ENCODE results near the gene IDH1. TPM values are rescaled to one million over a fixed set of nuclear protein-coding genes. Genes with fewer than 3 reads are reported as not detected.

The IDH1 gene
- total and polyA plus RNA-seq, 11 donors: 16.0 to 115 (median 33.3) TPM

DNA sequence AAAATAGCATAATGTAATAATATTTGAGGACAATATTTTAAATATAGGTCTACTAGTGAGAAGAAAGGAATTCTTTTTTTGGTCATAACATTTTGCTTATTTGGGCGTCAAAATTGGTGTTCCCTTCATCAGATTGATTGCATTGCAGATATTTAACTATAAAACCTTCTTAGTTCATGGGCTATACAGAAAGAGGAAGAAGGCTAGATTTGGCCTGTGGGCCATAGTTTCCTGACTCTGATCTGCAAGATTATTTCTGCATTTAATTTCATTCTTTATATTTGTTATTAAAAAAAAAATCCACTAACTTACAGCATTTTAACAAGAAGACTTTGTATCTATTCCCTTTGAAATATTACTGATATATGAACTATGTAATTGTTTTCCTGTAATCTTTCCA, 43.1 kb upstream of the IDH1 start:
- ATAC-seq (no peak), DNase-seq (no peak)
- peaks cover 0 to 90% (median 77%) of the 10 kb centered on the region in 9 donors for H3K36me3 ChIP-seq
- TF ChIP-seq POLR2A (IDR thresholded peaks at IDR 0.05) (no peak), CTCF (IDR thresholded peaks at IDR 0.05) (no peak)
- H3K27me3 ChIP-seq: no peaks in the 10 kb centered on the region
- H3K9me3 ChIP-seq: no peaks in the 10 kb centered on the region
- H3K4me3 ChIP-seq: no peak overlapping the region
- intact Hi-C loops (cut with DNase I): no loop called here
- no peak overlapping the region for H3K27ac ChIP-seq
- 90 to 96% (median 94%) methylated on average over 1 of the region's 1 CpG for WGBS, 4 donors
- peaks cover 0 to 20% (median 0%) of the 10 kb centered on the region in 12 donors for H3K4me1 ChIP-seq

DNA sequence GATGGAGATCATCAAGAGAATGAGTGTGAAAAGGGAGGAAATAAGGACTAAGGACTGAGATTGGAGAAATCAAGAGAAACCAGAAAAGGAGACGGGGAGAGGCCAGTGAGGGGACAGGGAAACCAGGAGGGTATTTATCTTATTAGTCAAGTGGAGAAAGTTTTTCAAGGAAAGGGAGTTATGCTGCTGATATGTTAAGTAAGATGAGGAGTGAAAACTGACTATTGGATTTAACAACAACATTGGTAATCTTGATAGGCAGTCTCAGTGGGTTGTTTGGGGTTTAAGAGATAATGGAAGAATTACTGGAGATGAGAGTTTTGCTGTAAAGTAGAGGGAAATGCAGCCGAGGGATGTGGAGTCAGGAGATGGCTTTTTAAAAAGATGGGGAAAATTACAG, 41.7 kb upstream of the IDH1 start:
- no peak for DNase-seq
- Histone ChIP-seq H3K9me3 (peaks cover 0 to under 1% (median 0%) of the 10 kb centered on the region in 12 donors), H3K36me3 (peaks cover 0 to 89% (median 75%) of the 10 kb centered on the region in 9 donors), H3K4me3 (no peak overlapping the region), H3K27ac (no peak overlapping the region), H3K4me1 (peaks cover 0 to 20% (median 0%) of the 10 kb centered on the region in 12 donors), H3K27me3 (no peaks in the 10 kb centered on the region)
- intact Hi-C loops (cut with DNase I): no loop called here
- WGBS, 4 donors: 92 to 94% (median 93%) methylated on average over 2 of the region's 2 CpGs
- no peak for TF ChIP-seq POLR2A (IDR thresholded peaks at IDR 0.05)
- TF ChIP-seq CTCF (IDR thresholded peaks at IDR 0.05): no peak
- no peak for ATAC-seq

DNA sequence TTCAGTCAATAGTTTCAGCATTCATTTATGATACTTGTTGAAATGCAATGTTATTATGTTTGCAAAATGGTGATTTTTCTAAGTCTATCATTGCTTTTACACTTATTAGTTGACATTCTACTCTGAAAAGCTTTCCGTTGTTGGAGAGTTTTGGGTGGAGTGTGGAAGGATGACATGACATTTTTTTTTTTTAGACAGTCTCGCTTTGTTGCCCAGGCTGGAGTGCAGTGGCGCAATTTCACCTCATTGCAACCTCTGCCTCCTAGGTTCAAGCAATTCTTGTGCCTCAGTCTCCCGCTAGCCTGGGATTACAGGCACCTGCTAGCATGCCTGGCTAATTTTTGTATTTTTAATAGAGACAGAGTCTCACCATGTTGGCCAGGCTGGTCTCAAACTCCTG, 41.0 kb upstream of the IDH1 start:
- Histone ChIP-seq H3K4me1 (peaks cover 0 to 20% (median 0%) of the 10 kb centered on the region in 12 donors), H3K9me3 (peaks cover 0 to 8% (median 2%) of the 10 kb centered on the region in 12 donors), H3K27ac (no peak overlapping the region), H3K36me3 (peaks cover 0 to 89% (median 75%) of the 10 kb centered on the region in 9 donors), H3K4me3 (no peak overlapping the region), H3K27me3 (no peaks in the 10 kb centered on the region)
- no peak for ATAC-seq
- no peak for DNase-seq
- intact Hi-C loops (cut with DNase I): no loop called here
- whole genome bisulfite sequencing, 4 donors: 93 to 99% (median 97%) methylated on average over 4 of the region's 4 CpGs
- no peak for TF ChIP-seq CTCF (IDR thresholded peaks at IDR 0.05)
- no peak for TF ChIP-seq POLR2A (IDR thresholded peaks at IDR 0.05)

- DNase-seq (no peak), ATAC-seq (no peak)
- Histone ChIP-seq H3K36me3 (peaks cover 0 to 89% (median 75%) of the 10 kb centered on the region in 9 donors), H3K27ac (no peak overlapping the region), H3K4me1 (peaks cover 0 to 20% (median 0%) of the 10 kb centered on the region in 12 donors), H3K9me3 (peaks cover 0 to 15% (median 6%) of the 10 kb centered on the region in 12 donors), H3K4me3 (no peak overlapping the region), H3K27me3 (no peaks in the 10 kb centered on the region)
- intact Hi-C loops (cut with DNase I): no loop called here
- TF ChIP-seq CTCF (IDR thresholded peaks at IDR 0.05) (no peak), POLR2A (IDR thresholded peaks at IDR 0.05) (no peak)
- 74 to 89% (median 83%) methylated on average over 4 of the region's 4 CpGs for WGBS, 4 donors
These were observed 39.7 kb upstream of the IDH1 start for GRCh38 chr2:208294482-208295024.
